Measurements from ENCODE around the gene SHISAL2B.
"Not testable (repeated sequence)": the region's sequence is repeated elsewhere in the genome, so short reads cannot be mapped to it uniquely, and the experiment has no call there.

SHISAL2B gene

DNA sequence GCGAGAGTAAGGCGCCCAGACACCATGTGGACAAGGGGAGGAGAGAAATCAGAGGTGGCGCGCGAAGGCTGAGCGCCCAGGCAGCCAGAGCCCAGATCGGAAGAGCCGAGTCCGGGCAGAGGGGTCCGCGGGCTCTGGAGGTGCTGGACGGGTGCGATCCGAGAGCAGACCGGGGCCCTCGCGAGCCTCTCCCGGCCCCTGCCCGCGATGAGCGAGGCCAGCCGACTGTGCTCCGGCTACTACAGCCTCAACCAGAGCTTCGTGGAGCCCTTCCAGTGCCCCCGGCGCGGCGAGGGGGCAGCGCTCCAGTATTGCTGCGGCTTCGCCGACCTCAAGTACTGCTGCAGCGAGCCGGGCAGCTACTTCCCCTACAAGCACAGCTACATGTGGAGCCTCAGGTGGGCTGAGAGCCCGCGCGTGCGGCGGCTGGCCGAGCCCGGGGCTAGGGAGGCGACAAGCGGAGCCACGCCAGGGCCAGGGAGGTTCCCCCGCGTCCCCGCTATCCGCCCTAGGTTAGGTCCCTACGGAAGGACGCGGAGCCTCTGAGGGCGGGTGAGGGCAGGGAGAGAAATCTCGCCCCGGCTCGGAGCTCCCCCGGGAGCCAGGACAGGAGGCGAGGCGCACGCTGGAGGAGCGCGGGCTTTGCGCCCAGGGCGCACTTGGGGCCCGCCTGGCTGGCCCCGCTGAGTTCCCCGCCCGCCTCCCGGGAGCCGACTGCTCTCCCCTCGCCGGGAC, at the start of gene SHISAL2B:
Gene SHISAL2B (plus strand): TSS at position 87 of the 735 bp plus-strand sequence. CDS start 121 bp downstream, at position 208.
- DNase-seq: peak; percentile 25

DNA sequence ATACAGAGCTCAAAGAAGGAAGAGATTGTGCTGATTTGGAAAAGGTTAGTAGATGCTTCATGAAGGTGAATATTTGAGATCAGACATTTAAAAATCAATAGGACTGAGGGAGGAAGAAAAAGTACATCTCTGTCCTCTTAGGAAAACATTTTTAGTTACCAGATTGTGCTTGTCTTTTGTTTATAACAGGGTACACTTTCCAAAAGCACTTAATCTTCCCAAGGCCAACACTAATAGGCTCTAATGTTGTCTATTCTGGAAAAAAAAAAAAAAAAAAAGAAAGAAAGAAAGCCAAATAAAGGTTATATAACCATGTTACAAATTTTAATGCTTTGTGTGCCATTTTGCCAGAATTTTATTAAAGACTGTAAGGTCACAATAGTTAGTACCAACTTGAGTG, 45.5 kb upstream of the SHISAL2B start:
- DNase-seq: no peak

DNA sequence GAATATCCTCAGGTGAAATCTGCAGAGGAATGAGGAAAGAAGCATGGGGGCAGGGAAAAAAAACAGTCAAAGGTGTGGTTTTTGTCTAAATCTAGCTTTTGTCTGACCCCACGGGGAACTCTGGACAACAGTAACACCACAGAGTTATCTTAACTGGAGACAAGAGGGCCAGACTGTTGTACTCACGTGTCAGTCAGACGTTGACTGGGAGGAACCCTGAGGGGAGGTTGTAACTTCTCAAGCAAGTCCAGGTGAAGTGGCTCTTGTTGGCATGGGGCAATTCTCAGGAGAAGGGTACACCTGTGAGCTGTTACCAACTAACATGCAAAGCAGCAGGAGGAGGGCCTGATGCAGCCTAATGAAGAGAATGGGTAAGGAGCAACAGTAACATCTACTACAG, 44.1 kb upstream of the SHISAL2B start:
- no peak for DNase-seq

DNA sequence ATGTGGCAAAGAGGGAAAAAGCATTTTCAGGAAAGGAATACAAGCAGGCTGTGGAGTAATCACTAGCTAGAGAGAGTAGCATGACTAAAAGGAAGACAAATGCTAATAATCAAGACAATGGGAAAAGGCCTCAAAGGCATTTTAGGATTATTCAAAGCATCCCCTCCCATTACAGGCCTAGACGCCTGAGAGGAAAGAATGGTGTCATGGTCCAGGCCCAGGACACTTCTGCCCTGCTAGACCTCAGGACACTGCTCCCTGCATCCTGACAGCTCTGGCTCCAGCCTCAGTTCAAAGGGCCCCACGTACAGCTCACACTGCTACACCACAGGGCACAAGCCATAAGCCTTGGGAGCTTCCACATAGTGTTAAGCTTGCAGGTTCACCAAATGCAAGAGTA, 40.8 kb upstream of the SHISAL2B start:
- no peak for DNase-seq

DNA sequence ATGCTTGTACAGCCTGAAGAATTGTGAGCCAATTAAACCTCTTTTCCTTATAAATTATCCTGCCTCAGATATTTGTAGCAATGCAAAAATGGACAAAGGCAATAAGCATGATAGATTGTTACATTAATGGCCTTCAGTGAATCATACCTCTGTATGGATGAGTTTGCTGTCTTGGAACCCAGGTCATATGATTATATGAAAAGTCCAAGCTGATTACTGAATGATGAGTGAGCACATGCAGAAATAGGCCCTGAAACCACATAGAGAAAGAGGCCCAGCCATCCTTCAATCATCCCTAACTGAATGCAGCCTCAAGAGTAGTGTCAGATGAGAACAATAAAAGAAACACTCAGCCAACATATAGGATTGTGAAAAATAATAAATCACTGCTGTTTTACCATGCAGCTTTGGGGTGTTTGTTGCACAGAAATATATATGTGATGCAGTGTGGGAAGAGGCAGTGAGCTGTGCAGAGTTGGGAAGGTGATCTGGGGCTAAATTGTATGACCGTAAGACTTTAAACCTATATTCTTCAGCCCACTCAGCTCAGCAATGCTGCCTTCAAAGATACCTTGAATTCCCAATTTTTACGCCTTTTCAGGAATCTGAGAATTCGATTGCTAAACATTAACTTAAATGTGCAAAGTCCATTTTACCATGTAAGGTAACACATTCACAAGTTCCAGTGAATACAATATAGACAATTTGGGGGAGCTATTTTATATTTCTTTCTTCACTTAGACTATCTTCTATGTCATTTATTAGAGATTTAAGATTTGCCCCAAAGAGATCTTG, 36.3 kb upstream of the SHISAL2B start:
- no peak for DNase-seq

DNA sequence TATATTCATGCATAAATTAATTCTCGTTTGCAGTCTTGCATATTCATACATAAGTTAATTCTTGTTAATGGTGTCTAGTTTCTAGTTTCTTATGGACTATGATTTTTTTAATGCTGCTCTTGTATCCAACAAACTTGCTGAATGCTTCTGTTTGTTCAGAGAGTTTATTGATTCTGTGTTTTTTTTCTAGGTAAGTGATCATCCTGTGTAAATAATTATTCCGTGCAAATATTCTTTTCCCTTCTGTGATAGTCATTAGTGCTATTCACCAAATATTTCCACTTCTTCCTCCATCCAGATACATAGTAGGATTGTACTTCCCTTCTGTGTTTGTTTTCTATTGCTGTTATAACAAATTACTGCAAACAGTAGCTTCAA, 35.8 kb upstream of the SHISAL2B start:
- DNase-seq: no peak

DNA sequence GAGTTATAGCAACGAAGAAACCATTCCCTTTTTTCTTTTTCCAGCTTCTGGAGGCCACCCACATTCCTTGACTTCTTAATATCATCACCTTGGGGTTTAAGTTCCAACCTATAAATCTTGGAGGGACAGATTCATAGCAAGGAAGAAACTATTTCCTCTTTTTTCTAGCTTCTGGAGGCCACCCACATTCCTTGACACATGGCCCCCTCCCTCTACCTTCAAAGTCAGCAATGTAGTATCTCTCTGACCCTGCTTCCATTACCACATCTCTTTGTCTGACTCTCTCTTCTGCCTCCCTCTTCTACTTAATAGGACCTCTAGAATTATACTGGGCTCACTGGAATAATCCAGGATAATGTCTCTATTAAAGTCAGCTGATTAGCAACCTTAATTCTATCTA, 34.7 kb upstream of the SHISAL2B start:
- DNase-seq: no peak

DNA sequence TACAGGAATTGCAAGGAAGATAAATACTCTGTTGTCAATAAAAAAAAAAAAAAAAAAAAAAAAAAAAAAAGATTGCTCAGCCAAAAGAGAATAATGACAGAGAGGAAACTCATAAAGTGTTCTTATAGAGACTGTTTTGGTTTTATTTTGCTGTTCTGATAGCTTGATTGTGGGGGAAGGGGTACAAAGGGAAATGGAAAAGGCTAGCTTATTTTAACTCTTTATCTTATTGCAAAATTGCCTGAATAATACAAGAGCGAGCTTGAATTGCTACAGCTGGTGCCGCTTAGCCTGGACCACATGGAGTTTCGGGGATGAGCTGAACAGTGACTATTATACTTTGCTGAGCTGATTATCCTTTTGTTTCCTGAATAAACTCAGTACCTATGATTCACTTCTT, 31.0 kb upstream of the SHISAL2B start:
- no peak for DNase-seq

DNA sequence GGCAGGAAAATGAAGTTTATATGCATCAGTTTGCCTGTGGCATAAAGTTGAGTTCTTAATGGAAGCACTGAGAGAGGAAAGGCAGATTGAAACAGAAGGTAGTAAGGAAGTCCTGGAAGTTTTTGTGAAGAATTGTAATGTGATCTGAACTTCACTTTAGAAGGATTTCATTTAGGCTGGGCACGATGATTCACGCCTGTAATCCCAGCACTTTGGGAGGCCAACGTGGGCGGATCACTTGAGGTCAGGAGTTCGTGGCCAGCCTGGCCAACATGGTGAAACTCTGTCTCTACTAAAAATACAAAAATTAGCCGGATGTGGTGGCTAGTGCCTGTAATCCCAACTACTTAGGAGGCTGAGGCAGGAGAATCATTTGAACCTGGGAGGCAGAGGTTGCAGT, 27.1 kb upstream of the SHISAL2B start:
- DNase-seq: not testable (repeated sequence)

DNA sequence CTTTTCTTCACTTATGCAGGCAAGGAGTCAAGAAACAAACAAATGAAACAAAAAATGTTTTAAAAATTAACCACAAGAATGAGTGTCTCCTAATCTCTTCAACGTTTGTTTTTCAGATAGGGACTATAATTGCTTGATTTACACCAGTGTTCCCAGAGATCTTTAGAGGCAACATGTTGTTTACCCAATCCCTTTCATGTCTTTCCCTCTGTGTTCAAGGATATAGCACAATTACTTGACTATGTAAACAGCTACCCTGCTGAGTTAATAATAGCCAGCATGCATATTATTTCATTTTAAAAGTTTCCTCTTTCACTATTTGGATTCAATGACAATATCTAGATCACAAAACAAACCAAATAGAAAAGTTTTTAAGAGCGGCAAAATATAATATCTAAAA, 25.1 kb upstream of the SHISAL2B start:
- DNase-seq: no peak

DNA sequence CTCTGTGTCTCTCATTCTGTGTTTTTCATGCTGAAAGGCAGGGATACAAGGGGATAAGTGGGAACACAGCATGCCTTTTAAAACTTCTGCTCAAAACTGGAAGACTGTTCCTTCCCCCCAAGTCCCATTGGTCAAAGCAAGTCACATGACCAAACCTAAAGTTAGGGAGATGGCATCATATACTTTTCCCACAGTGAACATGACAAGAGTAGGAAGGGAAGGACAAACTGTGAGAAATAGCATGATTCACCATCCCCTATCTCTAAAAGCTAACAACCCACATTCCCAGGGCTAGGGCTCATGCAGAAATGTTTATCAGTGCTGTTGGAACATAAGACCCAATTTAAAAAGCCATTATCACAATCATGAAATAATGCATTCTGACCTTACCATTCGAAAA, 24.2 kb upstream of the SHISAL2B start:
- no peak for DNase-seq

DNA sequence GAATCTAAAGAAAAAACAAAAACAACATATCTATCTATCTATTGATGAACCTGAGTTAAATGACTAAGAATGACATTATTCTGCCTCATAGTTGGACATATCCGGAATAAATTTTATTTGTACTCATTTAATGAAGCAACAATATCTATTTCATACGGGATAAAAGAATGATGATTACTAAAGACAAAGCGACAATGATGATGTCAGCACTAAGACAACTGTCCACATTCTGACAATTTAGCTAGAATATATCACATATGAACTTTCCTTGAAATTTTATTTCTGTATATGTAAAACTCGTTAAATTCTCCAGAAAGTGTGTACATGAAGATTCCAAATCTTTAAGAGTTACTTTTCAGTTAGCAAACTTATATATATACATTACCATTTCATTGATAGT, 23.2 kb upstream of the SHISAL2B start:
- DNase-seq: no peak

DNA sequence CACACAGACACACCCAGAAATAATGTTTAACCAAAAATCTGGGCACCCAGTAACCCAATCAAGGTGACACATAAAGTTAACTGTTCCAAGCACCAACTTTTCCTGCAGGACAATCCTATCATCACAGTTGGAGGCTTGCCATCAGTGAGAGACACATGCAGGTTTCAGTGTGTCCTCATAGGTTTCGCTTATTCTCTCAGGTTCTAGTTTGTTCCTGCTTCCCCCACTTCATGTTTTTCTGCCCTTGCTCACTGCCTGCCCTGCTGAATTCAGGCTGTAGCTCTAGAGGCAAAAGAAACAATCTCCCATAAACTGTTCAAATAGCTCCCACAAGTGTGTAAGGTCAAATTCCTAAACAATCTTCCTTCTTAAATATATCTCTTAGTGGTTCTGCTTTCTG, 20.0 kb upstream of the SHISAL2B start:
- DNase-seq: no peak

DNA sequence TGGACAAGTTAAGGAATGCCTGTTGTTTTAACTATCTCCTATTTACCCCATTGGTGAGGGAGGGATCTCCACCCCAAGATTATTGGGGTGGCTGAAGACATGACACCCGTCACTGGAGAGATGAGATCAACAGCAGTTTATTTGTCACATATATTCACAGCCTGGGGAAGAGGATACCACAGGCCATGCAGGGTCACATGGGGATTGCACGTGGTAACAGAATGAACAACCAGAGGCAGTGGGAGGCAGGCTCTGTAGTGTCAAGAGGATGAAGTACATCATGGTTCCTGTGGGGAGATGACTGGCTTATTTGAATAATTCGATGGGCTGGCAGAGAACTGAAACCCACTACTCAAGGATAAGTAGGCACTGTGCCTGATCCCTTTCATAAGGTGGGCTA, 18.6 kb upstream of the SHISAL2B start:
- DNase-seq: no peak

DNA sequence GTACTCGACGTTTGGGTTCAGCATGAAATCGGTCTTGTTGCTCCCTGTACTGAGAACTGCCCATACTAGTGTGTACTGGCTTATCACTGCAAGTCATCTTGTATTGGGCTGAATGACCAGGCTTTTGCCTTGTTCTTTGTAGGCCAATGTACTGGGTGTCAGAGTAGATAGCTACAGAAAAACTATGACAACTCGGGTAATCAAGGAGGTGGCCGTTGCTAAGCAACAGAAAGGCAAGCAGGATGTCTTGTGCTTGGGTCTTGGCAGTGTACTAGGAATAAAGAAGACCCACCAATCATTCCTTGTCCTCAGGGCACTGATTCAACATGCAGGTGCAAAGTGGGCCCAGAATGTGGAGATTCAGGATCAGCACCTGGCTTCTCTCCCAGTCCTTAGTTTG, 11.9 kb upstream of the SHISAL2B start:
- DNase-seq: no peak

DNA sequence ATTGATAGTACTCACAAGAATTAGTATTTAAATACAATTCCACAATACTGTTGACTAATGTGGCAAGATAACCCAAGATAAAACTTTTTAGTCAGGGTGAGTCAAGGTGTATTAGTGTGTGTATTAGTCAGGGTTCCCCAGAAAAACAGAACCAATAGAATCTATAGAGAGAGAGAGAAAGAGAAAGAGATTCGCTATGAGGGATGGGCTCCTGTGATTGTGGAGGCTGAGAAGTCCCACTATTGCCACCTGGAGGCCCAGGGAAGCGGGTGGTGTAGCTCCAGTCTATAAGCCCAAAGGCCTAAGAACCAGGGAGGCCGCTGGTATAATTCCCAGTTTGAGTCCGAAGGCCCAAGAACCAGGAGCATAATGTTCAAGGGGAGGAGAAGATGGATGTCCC, 10.0 kb upstream of the SHISAL2B start:
- no peak for DNase-seq

DNA sequence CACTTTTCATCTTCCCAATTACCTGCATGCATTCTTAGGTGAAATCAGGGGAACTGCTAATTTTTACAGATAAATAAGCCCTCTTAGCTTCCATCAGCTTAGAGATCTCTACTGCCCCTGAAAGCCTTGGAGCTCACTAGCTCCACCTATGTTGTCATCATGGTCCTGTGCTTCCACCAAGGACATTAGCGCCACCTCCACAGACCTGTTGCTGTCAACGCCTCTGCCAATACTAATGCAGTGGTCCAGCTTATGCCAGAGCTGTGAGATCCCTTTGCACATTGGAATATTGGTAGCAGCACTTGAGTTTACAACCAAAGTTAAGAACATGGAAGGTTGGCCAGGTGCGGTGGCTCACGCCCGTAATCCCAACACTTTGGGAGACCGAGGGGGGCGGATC, 7.7 kb upstream of the SHISAL2B start:
- no peak for DNase-seq

DNA sequence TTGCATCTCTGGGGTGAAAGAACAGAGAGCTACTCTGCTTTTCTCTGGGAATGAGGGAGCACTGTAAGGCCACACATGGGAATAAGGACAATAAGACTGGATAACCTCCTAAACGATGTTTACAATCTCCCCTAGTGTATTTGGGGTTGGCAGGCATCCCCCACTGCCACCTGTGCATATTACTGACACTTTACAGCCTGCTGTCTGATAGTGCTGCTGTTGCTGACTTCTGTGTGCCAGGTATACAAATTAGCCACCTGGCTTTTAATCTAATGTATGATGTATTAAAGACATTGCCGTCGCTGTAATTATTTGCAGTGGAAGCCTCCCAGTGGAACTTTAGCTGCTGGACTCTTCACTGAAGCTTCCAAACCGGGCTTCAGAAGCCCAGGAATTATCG, 4.4 kb upstream of the SHISAL2B start:
- no peak for DNase-seq

DNA sequence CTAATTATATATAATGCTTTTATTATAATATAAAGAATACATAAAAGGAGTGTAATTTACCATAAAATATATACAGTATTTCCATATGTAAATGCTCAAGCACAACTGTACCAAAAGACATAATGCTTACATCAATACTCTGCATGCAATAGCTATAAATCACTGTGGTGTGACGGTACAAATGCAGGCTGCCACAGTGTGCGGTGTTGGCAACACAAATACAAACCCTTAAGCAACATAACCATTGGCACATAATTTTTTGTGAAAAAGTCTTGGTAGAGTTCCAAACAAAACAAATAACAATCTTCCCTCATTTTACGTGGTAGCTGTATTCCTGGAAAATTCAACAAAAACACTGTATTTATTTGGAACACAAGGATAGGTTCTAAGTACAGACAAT, 1.9 kb upstream of the SHISAL2B start:
- no peak for DNase-seq

DNA sequence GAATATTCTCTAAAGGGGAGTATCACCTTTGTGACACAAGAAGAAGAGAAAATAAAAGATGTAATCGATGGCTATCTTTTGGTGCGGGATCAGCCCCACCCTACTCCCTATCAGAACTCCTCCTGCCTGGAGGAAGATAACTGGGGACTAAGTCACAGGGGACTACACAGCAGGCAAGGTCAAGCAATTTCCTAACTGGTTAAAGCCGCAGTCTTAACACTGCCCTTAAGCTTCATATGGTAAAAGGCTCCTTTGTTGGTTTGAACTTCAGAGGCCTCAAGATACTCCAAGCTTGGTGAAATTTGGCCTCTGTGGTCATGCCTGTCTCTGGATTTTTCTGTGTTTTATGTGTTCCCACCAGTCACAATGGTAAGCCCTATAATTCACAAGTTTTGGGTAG, 1.3 kb upstream of the SHISAL2B start:
- DNase-seq: no peak

DNA sequence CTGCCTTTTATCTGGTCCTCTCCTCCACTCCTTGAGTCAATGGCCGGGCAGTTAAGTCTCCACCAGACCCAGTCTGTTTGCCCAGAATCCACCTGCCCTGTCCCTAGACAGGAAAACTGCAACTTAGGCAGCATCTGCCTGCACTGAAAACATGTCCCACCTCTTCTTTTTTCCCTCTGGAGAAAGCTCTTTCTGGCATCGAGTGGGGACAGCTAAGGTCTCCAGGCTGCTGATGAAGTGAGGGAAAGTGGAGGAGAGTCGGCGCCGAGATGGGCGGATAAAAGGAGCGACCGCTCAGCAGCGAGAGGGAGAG, 243 bp upstream of the SHISAL2B start:
- no peak for DNase-seq

DNA sequence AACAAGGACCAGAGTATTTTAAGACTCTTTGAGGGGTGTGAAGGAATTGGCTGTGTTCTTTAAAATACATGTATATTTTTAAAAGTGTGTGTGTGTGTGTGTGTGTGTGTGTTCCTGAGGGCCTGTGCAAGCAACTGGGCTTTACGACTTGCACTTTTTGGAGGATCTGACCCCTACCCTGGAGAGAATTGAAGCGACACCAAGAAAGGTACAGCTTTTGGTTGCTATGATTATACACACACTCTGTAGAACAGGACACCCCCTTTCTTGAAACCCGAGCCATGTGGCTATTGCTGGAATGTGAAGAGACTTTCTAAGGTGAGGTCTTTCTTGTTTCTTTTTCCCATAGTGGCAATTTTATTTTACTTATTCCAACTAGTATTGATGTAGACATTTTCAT, 988 bp downstream of the SHISAL2B start:
- no peak for DNase-seq

DNA sequence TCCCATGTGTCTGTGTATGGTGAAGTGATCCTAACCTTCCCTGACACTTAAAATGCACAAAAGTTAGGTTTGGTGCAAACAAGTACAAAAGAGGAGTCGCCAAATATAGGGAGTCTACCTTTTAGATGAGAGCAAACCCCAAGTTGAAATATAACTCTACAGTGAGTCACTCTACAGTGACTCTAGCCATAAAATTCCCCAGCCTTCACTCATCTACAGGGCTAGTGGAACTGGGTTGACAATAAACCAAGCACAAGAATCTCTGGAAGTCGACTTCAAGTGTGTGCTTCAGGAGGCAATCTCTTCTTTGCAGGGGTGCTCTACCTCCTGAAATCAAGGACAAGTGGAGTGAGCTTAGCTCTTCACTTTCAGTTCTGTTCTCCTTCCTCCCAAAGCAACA, 3.3 kb downstream of the SHISAL2B start:
- DNase-seq: no peak

DNA sequence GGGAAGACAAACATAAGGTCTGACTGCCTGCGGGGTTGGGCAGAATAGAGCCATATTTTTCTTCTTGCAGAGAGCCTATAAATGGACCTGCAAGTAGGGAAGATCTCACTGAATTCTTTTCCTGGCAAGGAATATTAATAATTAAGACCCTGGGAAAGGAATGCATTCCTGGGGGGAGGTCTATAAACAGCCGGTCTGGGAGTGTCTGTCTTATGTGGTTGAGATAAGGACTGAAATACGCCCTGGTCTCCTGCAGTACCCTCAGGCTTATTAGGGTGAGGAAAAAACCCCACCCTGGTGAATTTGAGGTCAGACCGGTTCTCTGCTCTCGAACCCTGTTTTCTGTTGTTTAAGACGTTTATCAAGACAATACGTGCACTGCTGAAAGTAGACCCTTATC, 6.1 kb downstream of the SHISAL2B start:
- not testable (repeated sequence) for DNase-seq

DNA sequence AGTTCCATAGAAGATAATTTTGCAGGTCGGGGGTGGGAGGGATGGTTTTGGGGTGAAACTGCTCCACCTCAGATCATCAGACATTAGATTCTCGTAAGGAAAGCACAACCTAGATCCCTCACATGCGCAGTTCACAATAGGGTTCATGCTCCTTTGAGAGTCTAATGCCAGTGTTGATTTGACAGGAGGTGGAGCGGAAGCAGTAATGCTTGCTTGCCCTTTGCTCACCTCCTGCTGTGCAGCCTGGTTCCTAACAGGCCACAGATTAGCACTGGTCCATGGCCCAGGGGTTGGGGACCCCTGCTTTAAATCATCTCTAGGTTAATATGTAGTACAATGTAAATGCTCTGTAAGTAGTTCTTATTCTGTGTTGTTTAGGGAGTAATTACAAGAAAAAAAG, 10.5 kb downstream of the SHISAL2B start:
- no peak for DNase-seq
